ENCODE results near the gene HSP90AA1.

- TF ChIP-seq CTCF (IDR thresholded peaks at IDR 0.05 in 4 of 5, conservative IDR thresholded peaks at IDR 0.05 in 1 of 5) (no peak), POLR2A (IDR thresholded peaks at IDR 0.05) (no peak)
Measured at GRCh38 chr14:102078831-102079699, 7.8 kb downstream of the HSP90AA1 start.

Measured in gastrocnemius medialis (tissue), 4 donors.